ENCODE results near the gene TTI1. TPM values are rescaled to one million over a fixed set of nuclear protein-coding genes. Genes with fewer than 3 reads are reported as not detected.

Gene TTI1
- total RNA-seq, 2 donors from 2014 or later = 37.5 to 56.2 TPM

GRCh38 chr20:38052870-38053269 lies 19.6 kb upstream of the TTI1 start:
- Mint-ChIP-seq H3K27me3 (ENCODE audit: insufficient read depth) (no peaks in the 10 kb centered on the region), H3K9me3 (no peaks in the 10 kb centered on the region), H3K4me1 (peaks cover 20% of the 10 kb centered on the region), H3K36me3 (ENCODE audit: low read depth) (peaks cover 17% of the 10 kb centered on the region), H3K4me3 (no peak overlapping the region), H3K27ac (peak overlapping the region; percentile 36)
- WGBS, 2 experiments (ENCODE audit: insufficient coverage in 1 of 2, insufficient read length in 1 of 2) = 98 to 100% methylated on average over 2 of the region's 2 CpGs
- Histone ChIP-seq H3K9ac (ENCODE audit: extremely low read depth, low read length, poor library complexity, severe bottlenecking) (no peak overlapping the region), H3K36me3 (ENCODE audit: control insufficient read depth, insufficient read depth, low read length) (peaks cover 38% of the 10 kb centered on the region), H3K4me3 (ENCODE audit: low read length) (no peak overlapping the region), H3K27me3 (ENCODE audit: control insufficient read depth, insufficient read depth, low read length, poor library complexity, severe bottlenecking) (no peaks in the 10 kb centered on the region), H3K9me3 (ENCODE audit: control insufficient read depth, low read length) (no peaks in the 10 kb centered on the region), H3K27ac (ENCODE audit: low read depth, low read length) (no peak overlapping the region), H3K4me1 (ENCODE audit: control insufficient read depth, insufficient read depth, low read length) (peaks cover 11% of the 10 kb centered on the region)
- no peak for TF ChIP-seq CTCF (conservative IDR thresholded peaks at IDR 0.05)
- DNase-seq = no peak

GRCh38 chr20:38050686-38051085 lies 17.4 kb upstream of the TTI1 start:
- 88% methylated on average over 1 of the region's 1 CpG; no CpG with 5 or more reads in 1 of the 2 experiments for WGBS, 2 experiments (ENCODE audit: insufficient coverage in 1 of 2, insufficient read length in 1 of 2)
- Mint-ChIP-seq H3K27me3 (ENCODE audit: insufficient read depth) (no peaks in the 10 kb centered on the region), H3K27ac (no peak overlapping the region), H3K36me3 (ENCODE audit: low read depth) (peaks cover 16% of the 10 kb centered on the region), H3K9me3 (no peaks in the 10 kb centered on the region), H3K4me1 (peaks cover 31% of the 10 kb centered on the region), H3K4me3 (no peak overlapping the region)
- H3K4me1 ChIP-seq (ENCODE audit: control insufficient read depth, insufficient read depth, low read length) = peaks cover 11% of the 10 kb centered on the region
- no peak for TF ChIP-seq CTCF (conservative IDR thresholded peaks at IDR 0.05)
- peak overlapping the region; percentile 4 for H3K9ac ChIP-seq (ENCODE audit: extremely low read depth, low read length, poor library complexity, severe bottlenecking)
- no peak for DNase-seq
- H3K27me3 ChIP-seq (ENCODE audit: control insufficient read depth, insufficient read depth, low read length, poor library complexity, severe bottlenecking) = no peaks in the 10 kb centered on the region
- H3K36me3 ChIP-seq (ENCODE audit: control insufficient read depth, insufficient read depth, low read length) = peaks cover 44% of the 10 kb centered on the region
- no peak overlapping the region for H3K27ac ChIP-seq (ENCODE audit: low read depth, low read length)
- no peak overlapping the region for H3K4me3 ChIP-seq (ENCODE audit: low read length)
- H3K9me3 ChIP-seq (ENCODE audit: control insufficient read depth, low read length) = no peaks in the 10 kb centered on the region

GRCh38 chr20:38049800-38050199 lies 16.5 kb upstream of the TTI1 start:
- H3K9ac ChIP-seq (ENCODE audit: extremely low read depth, low read length, poor library complexity, severe bottlenecking) = peak overlapping the region; percentile 4
- H3K36me3 ChIP-seq (ENCODE audit: control insufficient read depth, insufficient read depth, low read length) = peaks cover 51% of the 10 kb centered on the region
- Mint-ChIP-seq H3K27me3 (ENCODE audit: insufficient read depth) (no peaks in the 10 kb centered on the region), H3K4me3 (no peak overlapping the region), H3K36me3 (ENCODE audit: low read depth) (peaks cover 17% of the 10 kb centered on the region), H3K9me3 (no peaks in the 10 kb centered on the region), H3K27ac (peak overlapping the region; percentile 37), H3K4me1 (peaks cover 31% of the 10 kb centered on the region)
- WGBS, 2 experiments (ENCODE audit: insufficient coverage in 1 of 2, insufficient read length in 1 of 2) = 76 to 90% methylated on average over 3 of the region's 3 CpGs
- no peaks in the 10 kb centered on the region for H3K27me3 ChIP-seq (ENCODE audit: control insufficient read depth, insufficient read depth, low read length, poor library complexity, severe bottlenecking)
- no peak for TF ChIP-seq CTCF (conservative IDR thresholded peaks at IDR 0.05)
- no peak for DNase-seq
- no peak overlapping the region for H3K27ac ChIP-seq (ENCODE audit: low read depth, low read length)
- H3K9me3 ChIP-seq (ENCODE audit: control insufficient read depth, low read length) = no peaks in the 10 kb centered on the region
- H3K4me3 ChIP-seq (ENCODE audit: low read length) = no peak overlapping the region
- H3K4me1 ChIP-seq (ENCODE audit: control insufficient read depth, insufficient read depth, low read length) = peaks cover 11% of the 10 kb centered on the region

All from endodermal cell (in vitro differentiated cells).